Measurements from ENCODE around the gene ATP6V0D1.

Gene ATP6V0D1

GRCh38 chr16:67449739-67450138 lies 31.2 kb downstream of the ATP6V0D1 start:
- H3K4me3 ChIP-seq (ENCODE audit: control insufficient read depth, low read depth, low read length): no peak overlapping the region
- DNase-seq (ENCODE audit: low read depth): no peak
- TF ChIP-seq CTCF (conservative IDR thresholded peaks at IDR 0.05; ENCODE audit: control insufficient read depth, insufficient read depth, low read depth, low read length): no peak

GRCh38 chr16:67449336-67449735 lies 31.6 kb downstream of the ATP6V0D1 start:
- H3K4me3 ChIP-seq (ENCODE audit: control insufficient read depth, low read depth, low read length): no peak overlapping the region
- DNase-seq (ENCODE audit: low read depth): no peak
- TF ChIP-seq CTCF (conservative IDR thresholded peaks at IDR 0.05; ENCODE audit: control insufficient read depth, insufficient read depth, low read depth, low read length): no peak

DNA sequence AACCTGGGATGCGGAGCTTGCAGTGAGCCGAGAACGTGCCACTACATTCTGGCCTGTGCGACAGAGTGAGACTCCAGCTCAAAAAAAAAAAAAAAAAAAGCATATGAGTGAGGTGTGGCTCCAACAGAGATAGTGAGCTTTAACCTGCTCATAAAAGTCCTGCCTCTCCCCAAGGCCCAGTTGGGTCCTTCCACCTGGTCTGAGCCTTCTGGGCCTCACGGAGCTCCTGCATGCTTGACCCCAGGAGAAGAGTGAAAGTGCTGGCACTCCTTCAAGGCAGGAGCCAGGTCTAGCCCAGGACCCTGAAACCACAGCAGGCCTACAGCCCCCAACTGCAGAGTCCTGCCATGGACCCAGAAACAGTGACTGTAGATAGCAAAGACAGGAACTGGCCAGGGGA lies 32.4 kb downstream of the ATP6V0D1 start:
- TF ChIP-seq CTCF (conservative IDR thresholded peaks at IDR 0.05; ENCODE audit: control insufficient read depth, insufficient read depth, low read depth, low read length): no peak
- DNase-seq (ENCODE audit: low read depth): no peak
- no peak overlapping the region for H3K4me3 ChIP-seq (ENCODE audit: control insufficient read depth, low read depth, low read length)

- peak; percentile 53 for DNase-seq (ENCODE audit: low read depth)
- TF ChIP-seq CTCF (conservative IDR thresholded peaks at IDR 0.05; ENCODE audit: control insufficient read depth, insufficient read depth, low read depth, low read length): peak; percentile 66
- no peak overlapping the region for H3K4me3 ChIP-seq (ENCODE audit: control insufficient read depth, low read depth, low read length)
These were observed 33.4 kb downstream of the ATP6V0D1 start for GRCh38 chr16:67447508-67448076.

DNA sequence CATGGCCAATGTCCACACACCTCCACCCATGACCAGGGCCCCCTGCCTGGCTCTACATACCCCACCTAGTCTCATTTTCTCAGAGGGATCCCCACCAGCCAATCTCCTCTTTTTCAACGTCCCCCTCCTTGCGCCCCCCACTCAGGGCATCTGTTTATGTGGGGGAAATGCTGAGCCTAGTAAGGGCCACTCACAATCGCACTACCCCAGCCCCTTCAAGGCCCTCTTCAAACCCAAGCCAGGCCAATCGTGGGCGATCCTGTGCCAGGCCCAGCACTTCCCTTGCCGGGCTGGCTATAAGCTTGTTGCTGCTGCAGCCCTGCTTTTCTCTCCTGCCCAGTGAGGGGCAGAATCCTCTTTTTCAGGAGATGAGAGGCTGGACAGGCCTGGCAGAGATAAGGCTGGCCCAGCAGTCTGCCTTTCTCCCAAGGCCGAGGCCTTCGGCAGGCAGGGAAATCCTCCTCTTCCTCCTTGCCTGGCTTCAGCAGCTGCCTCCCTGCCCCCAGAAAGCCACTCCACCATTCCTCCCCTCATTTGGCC lies 33.9 kb downstream of the ATP6V0D1 start:
- TF ChIP-seq CTCF (conservative IDR thresholded peaks at IDR 0.05; ENCODE audit: control insufficient read depth, insufficient read depth, low read depth, low read length): no peak
- DNase-seq (ENCODE audit: low read depth): no peak
- H3K4me3 ChIP-seq (ENCODE audit: control insufficient read depth, low read depth, low read length): no peak overlapping the region

- H3K4me3 ChIP-seq (ENCODE audit: control insufficient read depth, low read depth, low read length): no peak overlapping the region
- no peak for DNase-seq (ENCODE audit: low read depth)
- no peak for TF ChIP-seq CTCF (conservative IDR thresholded peaks at IDR 0.05; ENCODE audit: control insufficient read depth, insufficient read depth, low read depth, low read length)
These were observed 34.7 kb downstream of the ATP6V0D1 start for GRCh38 chr16:67445913-67446907.
